ENCODE results near the gene ARL4C. TPM values are rescaled to one million over a fixed set of nuclear protein-coding genes. Genes with fewer than 3 reads are reported as not detected.

The ARL4C gene
- total and polyA plus RNA-seq, 4 donors: 6.1 to 16.2 (median 10.9) TPM

DNA sequence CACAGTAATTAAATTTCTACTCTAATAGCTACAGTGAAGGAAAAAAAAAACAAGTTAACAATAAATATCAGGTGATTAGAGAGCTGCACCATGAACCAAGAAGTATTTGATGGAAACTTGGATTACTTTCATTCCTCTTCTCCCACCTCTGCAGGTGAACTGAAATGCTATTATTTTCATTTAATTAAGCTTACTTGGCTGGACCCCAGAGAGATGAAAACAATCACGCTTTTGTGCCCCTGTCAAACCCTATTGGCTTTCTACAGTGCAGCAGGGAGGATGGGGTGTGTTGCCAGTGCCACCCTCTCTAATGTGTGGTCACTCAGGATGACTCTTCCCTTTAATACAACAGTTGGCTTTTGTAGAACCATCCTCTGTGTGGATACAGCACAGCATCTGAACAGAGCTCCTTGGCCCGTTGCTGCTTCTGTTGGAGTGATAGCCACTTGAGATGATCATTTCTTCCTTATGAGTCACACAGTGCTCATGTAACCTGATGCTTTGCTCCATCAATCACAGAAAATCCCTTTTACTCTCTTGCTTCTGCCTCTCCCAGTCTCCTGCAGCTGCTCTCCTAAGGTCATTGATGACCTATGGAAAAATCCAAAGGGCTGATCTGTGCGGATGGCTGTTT is 5.5 kb upstream of the ARL4C start:
- no peaks in the 10 kb centered on the region for H3K36me3 ChIP-seq (ENCODE audit: control insufficient read depth in 4 of 4, insufficient read depth in 4 of 4, low read length in 4 of 4)
- WGBS, 2 donors: 65 to 76% methylated on average over 3 of the region's 3 CpGs
- no peak overlapping the region for H3K4me3 ChIP-seq
- DNase-seq: no peak
- peaks cover 0 to 4% (median 0%) of the 10 kb centered on the region in 3 donors for H3K27me3 ChIP-seq (ENCODE audit: control insufficient read depth in 3 of 3, insufficient read depth in 3 of 3, low read length in 2 of 3)
- H3K4me1 ChIP-seq (ENCODE audit: control insufficient read depth in 5 of 5, insufficient read depth in 5 of 5, low read length in 5 of 5): peaks cover 0 to 2% (median 0%) of the 10 kb centered on the region in 5 donors
- no peak overlapping the region for H3K27ac ChIP-seq (ENCODE audit: low read depth in 1 of 2, low read length in 1 of 2)
- H3K9ac ChIP-seq (ENCODE audit: insufficient read depth in 1 of 2, low read length in 2 of 2): no peak overlapping the region
- TF ChIP-seq, protein P1, sequence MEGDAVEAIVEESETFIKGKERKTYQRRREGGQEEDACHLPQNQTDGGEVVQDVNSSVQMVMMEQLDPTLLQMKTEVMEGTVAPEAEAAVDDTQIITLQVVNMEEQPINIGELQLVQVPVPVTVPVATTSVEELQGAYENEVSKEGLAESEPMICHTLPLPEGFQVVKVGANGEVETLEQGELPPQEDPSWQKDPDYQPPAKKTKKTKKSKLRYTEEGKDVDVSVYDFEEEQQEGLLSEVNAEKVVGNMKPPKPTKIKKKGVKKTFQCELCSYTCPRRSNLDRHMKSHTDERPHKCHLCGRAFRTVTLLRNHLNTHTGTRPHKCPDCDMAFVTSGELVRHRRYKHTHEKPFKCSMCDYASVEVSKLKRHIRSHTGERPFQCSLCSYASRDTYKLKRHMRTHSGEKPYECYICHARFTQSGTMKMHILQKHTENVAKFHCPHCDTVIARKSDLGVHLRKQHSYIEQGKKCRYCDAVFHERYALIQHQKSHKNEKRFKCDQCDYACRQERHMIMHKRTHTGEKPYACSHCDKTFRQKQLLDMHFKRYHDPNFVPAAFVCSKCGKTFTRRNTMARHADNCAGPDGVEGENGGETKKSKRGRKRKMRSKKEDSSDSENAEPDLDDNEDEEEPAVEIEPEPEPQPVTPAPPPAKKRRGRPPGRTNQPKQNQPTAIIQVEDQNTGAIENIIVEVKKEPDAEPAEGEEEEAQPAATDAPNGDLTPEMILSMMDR (IDR thresholded peaks at IDR 0.05; ENCODE audit: control extremely low read depth, extremely low read depth): no peak
- no peaks in the 10 kb centered on the region for H3K9me3 ChIP-seq (ENCODE audit: control insufficient read depth in 4 of 4, insufficient read depth in 3 of 4, low read length in 3 of 4)
- no peak for ATAC-seq (ENCODE audit: insufficient read depth, low FRiP score)

DNA sequence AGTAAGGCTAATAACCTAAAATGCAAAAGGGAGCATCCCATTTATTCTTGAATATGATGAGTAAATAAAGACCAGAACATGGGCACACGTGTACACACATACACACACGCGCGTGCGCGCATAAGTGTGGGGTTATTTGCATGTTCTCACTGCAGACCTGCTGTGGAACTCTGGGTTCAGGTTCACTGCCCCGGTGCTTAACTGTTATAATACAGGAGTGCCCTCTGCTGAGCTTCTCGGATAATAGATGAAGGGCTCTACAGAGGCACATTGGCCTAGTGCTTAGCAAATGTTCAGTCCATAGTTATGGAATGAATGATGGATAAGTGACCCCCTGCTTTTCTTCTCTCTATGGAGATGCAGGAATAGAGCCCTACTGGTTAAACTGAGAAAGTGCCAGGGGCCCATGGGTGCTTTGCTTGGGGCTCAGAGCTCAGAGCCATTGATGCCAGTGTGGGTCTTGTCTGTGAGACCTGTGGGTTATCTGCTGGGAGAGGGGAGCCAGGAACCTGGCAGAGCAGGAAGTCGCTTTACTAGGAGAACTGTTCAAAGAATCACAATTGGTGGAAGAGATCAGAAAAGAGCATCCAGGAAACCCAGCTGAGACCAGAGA is 3.6 kb upstream of the ARL4C start:
- Histone ChIP-seq H3K36me3 (ENCODE audit: control insufficient read depth in 4 of 4, insufficient read depth in 4 of 4, low read length in 4 of 4) (no peaks in the 10 kb centered on the region), H3K9me3 (ENCODE audit: control insufficient read depth in 4 of 4, insufficient read depth in 3 of 4, low read length in 3 of 4) (no peaks in the 10 kb centered on the region), H3K27me3 (ENCODE audit: control insufficient read depth in 3 of 3, insufficient read depth in 3 of 3, low read length in 2 of 3) (peaks cover 0 to 4% (median 3%) of the 10 kb centered on the region in 3 donors), H3K27ac (ENCODE audit: low read depth in 1 of 2, low read length in 1 of 2) (no peak overlapping the region), H3K4me3 (no peak overlapping the region), H3K9ac (ENCODE audit: insufficient read depth in 1 of 2, low read length in 2 of 2) (no peak overlapping the region), H3K4me1 (ENCODE audit: control insufficient read depth in 5 of 5, insufficient read depth in 5 of 5, low read length in 5 of 5) (peaks cover 0 to 10% (median 2%) of the 10 kb centered on the region in 5 donors)
- DNase-seq (peak; percentile 53 to 65 (median 60)), ATAC-seq (ENCODE audit: insufficient read depth, low FRiP score) (no peak)
- WGBS, 2 donors: 32 to 37% methylated on average over 9 of the region's 9 CpGs
- TF ChIP-seq, protein P1 (IDR thresholded peaks at IDR 0.05; ENCODE audit: control extremely low read depth, extremely low read depth): peak; percentile 62

DNA sequence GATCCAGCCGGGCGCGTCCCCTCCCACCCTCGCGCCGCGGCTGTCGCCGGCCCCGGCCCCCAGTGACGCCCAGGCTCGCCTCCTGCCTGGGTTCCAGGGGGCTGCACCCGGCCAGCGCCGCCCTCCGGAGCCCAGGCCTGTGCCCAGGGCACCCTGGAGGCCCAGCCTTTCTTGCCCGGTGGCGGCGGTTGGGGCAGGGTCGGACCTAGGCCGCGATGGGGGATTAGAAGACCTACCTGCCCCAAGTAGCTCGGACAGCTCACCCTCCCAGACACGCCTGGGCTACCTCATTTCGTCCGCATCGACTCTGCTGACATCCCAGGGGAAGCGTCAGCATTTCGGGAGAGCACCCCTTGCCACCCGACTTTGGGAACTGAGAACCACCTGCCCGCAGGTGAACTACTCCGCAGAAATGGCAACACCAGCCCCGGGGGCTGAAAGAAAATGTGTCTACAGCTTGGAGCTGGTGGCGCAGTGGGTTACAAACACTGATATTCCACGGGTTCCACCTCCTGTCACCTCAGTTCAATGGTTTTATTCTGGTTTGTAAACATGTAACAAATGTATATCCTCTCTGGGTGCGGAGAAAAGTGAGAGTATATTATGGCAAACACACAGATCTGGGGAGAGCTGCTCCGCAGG is 834 bp upstream of the ARL4C start:
- no peak overlapping the region for H3K4me3 ChIP-seq
- no peak for ATAC-seq (ENCODE audit: insufficient read depth, low FRiP score)
- H3K4me1 ChIP-seq (ENCODE audit: control insufficient read depth in 5 of 5, insufficient read depth in 5 of 5, low read length in 5 of 5): peaks cover 0 to 33% (median 10%) of the 10 kb centered on the region in 5 donors
- peak overlapping the region in 1 of 2 donors; percentile 85 for H3K27ac ChIP-seq (ENCODE audit: low read depth in 1 of 2, low read length in 1 of 2)
- no peaks in the 10 kb centered on the region for H3K36me3 ChIP-seq (ENCODE audit: control insufficient read depth in 4 of 4, insufficient read depth in 4 of 4, low read length in 4 of 4)
- DNase-seq: no peak
- 63 to 74% methylated on average over 29 to 37 of the region's 37 CpGs for WGBS, 2 donors
- TF ChIP-seq, protein P1 (IDR thresholded peaks at IDR 0.05; ENCODE audit: control extremely low read depth, extremely low read depth): no peak
- no peak overlapping the region for H3K9ac ChIP-seq (ENCODE audit: insufficient read depth in 1 of 2, low read length in 2 of 2)
- H3K9me3 ChIP-seq (ENCODE audit: control insufficient read depth in 4 of 4, insufficient read depth in 3 of 4, low read length in 3 of 4): no peaks in the 10 kb centered on the region
- H3K27me3 ChIP-seq (ENCODE audit: control insufficient read depth in 3 of 3, insufficient read depth in 3 of 3, low read length in 2 of 3): peaks cover 0 to 3% (median under 1%) of the 10 kb centered on the region in 3 donors

Data from lung (tissue), 12 donors.